Endometrial microvascular endothelial cells (primary cell): ENCODE data around the gene GRK3. TPM values are rescaled to one million over a fixed set of nuclear protein-coding genes. Genes with fewer than 3 reads are reported as not detected.
"Not testable (repeated sequence)": the region's sequence is repeated elsewhere in the genome, so short reads cannot be mapped to it uniquely, and the experiment has no call there.

Source experiments
- in situ Hi-C: cut with HindIII; loops from 2 replicates; pipeline ENCODE4 v1.10.0; 2017; ENCODE audit warnings: low sequenced_read_pairs, low pct_unique_long_range_greater_than_20kb; ENCODE audit errors: inconsistent ontology term
- total RNA-seq: library from RNA; depleted of rRNA; stranded (reverse); fragments of >200 nt; gene quantifications from one replicate; pipeline ENCODE4 v1.2.3, GENCODE V29; 2015; ENCODE audit errors: inconsistent ontology term

Gene GRK3
- total RNA-seq, 1 donor from 2014 or later = 0.46 TPM

GRCh38 chr22:25613131-25613530 lies 48.7 kb downstream of the GRK3 start:
- in situ Hi-C loops = not testable (repeated sequence)

GRCh38 chr22:25613558-25613957 lies 49.1 kb downstream of the GRK3 start:
- in situ Hi-C loops = not testable (repeated sequence)

DNA sequence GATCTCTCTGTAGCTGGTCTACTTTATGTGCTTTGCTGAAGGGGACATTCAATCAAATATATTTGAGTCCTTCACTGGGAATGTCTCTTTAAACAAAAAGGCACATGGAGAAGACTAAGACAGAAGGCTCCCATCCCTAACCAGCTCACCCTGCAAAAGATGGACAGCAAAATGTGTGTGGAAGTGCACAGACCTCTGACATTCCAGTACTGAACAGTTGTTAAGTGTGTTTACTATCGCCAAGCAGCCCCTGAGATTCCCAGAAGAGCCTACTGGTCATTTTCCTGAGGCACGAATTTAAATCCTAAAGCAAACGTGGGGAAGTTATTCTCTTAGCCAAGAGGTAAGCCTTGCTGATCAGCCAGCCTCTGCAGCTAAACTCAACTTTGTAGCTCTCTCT lies 50.3 kb downstream of the GRK3 start:
- in situ Hi-C loops = not testable (repeated sequence)

DNA sequence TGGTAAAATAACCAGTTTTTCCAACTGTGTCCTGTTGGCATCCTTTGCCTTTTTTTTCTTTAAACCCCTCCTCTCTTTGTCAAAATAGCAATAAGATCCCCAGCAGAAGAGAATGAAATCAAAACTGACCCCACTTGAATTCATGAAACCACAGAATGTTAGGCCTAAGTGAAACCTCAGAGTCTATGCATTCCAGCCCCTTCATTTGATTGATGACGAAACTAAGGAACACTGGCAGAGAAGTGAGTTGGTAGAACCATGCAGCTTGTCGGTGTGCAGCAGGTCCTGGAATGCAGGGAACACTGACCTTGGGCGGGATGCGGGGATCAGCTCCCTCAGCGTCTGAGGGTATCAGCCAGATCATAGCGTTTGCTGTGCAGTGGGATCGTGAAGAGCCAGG lies 57.5 kb downstream of the GRK3 start:
- in situ Hi-C loops = no loop called here

- in situ Hi-C loops = no loop called here
Measured at GRCh38 chr22:25623310-25623734, 58.8 kb downstream of the GRK3 start.

DNA sequence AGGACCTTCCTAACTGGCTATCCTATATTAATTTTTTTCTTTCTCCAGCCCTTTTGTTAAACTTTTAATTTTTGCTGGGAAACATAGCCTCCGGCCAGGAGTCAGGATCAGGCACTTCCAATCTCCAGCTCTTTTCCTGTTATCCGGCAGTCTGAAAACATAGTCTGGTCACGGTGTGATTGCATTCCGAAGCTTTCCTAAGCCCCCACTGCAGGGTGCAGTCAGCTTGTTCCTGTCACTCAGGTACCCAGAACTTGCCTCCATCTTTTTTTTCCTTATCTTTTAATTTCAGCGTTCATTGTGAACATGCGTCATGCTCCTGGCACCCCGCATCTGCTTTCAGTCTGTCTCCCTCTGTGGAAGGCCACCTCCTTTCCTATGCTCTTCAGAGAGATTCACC lies 59.4 kb downstream of the GRK3 start:
- in situ Hi-C loops = no loop called here

DNA sequence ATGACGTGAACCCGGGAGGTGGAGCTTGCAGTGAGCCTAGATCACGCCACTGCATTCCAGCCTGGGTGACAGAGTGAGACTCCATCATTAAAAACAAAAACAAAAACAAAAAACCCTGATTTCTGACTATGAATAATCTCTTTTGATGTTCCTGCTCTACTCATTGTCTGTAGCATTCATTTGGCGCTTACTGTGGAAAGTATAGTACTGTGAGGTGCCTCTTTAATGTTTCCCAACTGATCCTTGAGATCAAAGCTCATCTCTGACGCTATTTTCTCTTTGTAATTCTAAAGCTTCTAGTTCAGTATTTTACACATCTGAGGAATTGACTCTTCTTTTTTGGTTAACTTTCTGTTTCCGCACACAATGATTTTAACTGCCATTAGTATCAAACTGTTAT lies 60.0 kb downstream of the GRK3 start:
- in situ Hi-C loops = no loop called here

- in situ Hi-C loops = not testable (repeated sequence)
Measured at GRCh38 chr22:25625747-25626623, 61.5 kb downstream of the GRK3 start.

- in situ Hi-C loops = no loop called here
Measured at GRCh38 chr22:25626624-25626990, 62.1 kb downstream of the GRK3 start.

GRCh38 chr22:25627271-25627852 lies 62.9 kb downstream of the GRK3 start:
- in situ Hi-C loops = no loop called here

- in situ Hi-C loops = no loop called here
Measured at GRCh38 chr22:25628494-25628893, 64.0 kb downstream of the GRK3 start.

DNA sequence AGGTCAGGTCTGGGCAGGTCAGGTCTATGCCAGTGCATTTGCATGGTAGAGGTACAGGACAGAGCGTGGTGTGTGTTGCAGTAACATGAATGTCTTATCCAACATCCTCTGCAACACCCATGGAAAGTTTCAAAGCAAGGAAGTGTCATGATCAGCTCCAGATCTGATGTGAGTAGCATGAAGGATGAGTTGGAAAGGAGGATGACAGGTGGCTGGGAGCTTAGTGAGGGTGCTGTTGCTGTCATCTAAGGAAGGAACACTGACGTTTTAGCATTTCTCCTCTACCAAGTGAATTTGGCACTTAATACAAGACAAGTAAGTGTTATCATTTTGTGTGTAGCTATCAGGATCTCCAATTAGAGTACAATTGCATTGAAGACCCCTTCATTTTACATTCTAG lies 65.1 kb downstream of the GRK3 start:
- in situ Hi-C loops = no loop called here

DNA sequence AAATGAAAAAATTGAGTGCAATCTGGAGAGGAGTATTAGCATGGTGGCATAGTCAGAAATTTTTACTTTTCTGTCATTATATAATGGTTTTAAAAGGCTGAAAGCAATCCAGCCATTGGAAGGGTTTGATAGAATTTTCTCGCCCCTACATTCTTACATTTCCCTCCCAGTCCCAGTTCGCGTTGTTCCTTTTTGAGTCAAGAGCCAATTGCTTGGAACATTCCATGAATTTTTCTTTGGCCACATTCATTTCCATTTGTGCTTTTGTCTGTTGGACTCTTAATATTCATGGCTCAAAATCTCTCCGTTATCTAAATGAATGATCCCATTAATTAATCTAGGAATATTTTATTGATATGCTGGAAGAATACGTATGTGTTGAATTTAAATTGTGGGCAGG lies 66.0 kb downstream of the GRK3 start:
- in situ Hi-C loops = no loop called here

DNA sequence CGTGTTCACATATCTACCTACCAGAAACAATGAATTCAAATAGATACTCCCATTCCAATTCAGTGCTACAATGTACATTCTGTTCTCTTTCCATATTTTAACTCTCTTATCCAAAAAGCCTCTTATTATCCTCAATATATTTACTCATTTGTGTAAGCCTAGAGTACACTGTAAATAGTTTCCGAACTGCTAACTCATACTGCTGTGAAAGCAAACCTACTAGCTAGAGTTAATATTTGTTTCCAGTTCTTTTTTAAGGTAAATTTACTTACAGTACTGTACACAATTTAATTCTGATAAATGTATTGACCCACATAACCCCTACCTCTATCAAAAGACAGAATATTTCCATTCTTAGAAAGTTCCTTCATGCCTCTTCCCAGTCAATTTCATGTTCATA lies 71.8 kb downstream of the GRK3 start:
- in situ Hi-C loops = no loop called here

DNA sequence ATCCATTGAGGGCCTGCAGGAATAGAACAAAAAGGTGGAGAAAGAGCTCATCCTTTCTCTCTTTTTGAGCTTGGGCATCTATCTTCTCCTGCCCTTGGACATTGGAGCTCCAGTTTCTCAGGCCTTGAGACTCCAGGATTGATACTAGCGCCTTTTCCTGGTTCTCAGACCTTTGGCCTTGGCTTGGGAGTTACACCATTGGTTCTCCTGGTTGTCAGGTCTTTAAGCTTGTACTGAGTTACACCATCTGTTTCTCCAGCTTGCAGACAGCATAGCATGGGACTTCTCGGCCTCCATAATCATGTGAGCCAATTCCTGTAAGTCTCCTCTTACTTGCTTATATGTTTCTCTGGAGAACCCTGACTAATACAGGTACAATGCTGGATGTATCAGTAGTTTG lies 72.6 kb downstream of the GRK3 start:
- in situ Hi-C loops = no loop called here

DNA sequence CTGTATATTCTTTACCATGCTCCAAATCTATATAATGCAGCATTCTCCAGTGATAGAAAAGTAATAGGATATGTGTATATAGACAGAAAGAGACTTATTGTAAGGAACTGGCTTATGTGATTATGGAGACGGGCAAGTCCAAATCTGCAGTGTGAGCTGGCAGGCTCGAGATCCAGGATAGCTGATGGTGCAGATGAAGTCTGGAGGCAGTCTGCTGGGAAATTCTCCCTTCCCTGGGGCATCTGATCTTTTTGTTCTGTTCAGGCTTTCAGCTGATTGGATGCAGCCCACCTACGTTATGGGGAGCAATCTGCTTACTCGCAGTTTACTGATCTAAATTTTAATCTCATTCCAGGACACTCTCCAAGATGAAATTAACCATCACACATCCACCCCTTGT lies 73.2 kb downstream of the GRK3 start:
- in situ Hi-C loops = no loop called here

DNA sequence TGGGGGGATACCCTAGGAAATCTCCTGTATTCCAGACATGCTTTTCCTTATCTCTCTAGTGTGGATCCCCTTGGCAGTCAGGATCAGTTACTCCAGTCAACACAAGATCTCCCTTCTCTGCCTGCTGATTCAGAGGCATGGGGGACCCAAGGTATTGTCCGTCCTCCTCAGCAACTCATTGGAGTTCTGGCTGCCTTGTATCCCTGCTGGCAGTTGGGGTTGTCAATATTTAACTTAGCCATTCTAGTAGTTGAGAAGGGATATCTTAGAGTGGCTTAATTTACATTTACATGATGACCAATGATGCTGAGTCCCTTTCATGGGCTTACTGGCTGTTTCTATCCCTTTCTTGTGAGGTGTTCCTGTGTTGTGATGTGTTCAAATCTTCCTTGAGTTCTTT lies 74.2 kb downstream of the GRK3 start:
- in situ Hi-C loops = no loop called here

DNA sequence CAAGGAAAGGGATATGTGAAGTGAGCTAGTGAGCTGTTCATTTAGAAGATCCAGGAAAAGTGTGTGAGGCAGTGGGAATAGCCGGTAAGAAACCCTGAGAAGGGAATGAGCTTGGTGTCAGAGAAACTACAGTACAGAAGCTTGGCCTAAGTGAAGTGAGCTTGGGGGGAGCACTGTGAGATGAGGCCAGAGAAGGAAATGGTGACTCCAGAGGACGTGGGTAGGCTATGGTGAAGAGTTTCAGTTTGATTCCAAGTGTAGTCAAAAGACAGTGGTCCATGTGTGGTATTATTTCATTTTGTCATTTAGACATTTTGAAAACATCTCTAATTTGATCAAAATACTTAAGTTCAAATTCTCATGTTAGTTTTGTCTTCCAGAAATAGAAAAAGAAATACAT lies 77.2 kb downstream of the GRK3 start:
- in situ Hi-C loops = no loop called here

DNA sequence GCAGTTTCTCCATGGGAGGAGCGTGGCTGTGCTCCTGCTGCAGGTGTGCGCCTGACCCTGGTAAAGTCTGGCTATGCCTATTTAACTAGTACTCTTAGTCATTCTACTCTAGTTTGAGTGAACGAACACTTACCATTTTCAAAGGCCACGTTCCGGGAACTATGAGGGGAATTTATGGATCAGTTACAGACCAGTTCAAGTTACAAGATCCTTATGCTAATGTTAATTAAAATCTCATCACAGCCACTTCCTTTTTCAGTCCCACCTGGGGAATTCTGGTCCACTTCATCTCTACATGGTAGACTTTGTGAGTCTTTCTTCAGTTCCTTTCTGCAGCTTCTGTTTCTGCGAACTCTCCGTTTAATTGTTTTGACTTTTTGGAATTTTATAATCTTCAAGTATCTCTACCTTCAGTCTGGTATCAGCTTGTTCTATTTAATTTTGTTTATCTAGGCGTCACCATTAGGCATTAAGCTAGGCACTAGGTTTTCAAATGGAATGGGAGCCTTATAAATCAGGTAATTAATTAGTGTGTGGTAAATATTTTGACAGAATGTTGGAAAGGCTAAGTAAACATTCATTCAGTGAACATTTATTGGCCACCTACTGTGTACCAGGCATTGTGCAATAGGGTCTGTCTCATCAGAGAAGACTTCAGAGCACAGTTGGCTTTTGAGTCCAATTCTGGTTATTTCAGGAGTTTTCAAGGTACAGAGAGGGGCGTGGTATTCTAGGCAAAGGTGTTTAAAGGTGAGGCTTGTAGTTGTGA lies 78.9 kb downstream of the GRK3 start:
- in situ Hi-C loops = no loop called here

DNA sequence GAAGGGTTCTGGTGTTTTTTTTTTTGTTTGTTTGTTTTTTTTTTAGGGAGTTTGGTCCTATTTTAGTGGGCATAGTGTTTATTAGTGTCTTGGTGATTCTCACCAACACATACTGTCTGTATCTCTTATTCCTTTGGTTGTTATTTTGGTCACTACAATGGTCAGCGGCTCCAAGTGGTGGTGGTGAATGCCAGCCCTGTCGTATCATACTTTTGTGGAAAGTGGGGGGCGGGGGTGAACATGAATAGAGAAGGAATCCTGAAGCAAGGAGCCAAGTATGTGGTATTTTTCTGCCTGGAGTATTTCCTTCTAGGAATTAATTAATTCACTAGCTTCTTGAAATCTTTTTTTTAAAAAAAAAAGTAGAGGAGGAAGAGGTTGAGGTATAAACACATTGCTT lies 79.6 kb downstream of the GRK3 start:
- in situ Hi-C loops = no loop called here
